DMS 273 (cell line): ENCODE measurements around the gene TNMD.
A peak's percentile ranks its signal among the peaks of the same experiment; 100 is the strongest.

Experiments
- DNase-seq: peaks from one replicate; lab custom pipeline; 2025; ENCODE audit not compliant: unreplicated experiment; lab: John Stamatoyannopoulos, UW

The TNMD gene

DNA sequence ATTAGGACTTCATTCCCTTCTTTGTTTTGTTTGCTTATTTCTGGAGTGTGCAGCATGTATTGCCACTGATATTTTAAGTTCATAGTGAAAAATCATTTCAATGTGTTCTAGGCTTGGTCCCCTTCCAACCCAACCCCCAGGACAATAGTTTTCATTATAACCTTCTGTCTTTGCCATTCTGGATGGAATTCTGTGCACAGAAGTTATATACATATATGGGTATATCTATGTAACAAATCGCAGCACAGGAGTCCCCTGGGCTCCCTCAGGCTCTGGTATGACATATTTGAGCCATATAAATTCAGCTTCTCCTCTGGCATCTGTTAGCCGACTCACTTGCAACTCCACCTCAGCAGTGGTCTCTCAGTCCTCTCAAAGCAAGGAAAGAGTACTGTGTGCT, at the start of gene TNMD:
TSS of gene TNMD (plus strand) at position 326 of the 400 bp plus-strand sequence. CDS start 83 bp downstream, outside the sequence.
- no peak for DNase-seq

DNA sequence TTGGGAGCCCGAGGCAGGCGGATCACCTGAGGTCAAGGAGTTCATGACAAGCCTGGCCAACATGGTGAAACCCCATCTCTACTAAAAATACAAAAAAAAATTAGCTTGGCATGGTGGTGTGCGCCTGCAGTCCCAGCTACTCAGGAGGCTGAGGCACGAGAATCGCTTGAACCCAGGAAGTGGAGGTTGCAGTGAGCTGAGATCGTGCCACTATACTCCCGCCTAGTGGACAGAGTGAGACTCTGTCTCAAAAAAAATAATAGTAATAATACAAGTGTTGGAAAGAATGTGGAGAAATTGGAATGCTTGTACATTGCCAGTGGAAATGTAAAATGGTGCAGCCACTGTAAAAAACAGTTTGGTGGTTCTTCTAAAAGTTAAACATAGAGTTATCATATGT, 19.2 kb upstream of the TNMD start:
- DNase-seq: peak; percentile 11

DNA sequence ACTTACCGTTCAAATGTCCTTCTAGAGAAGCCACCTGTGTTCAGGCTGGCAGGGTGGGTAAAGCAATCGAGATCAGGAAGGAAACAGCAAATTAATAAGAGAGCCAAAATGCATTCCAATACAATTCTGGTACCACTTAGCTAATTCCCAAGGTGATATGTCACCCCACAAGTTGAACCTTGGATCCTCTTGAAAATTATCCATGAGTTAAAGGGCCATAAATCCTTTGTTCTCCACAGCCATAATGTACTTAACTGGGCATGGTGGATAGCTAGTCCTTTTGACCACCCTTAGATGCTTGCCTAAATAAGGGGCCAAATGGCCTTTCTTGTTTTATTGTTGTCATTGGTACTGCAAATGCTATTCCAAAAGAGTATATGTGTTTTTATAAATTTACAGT, 2.0 kb downstream of the TNMD start:
- DNase-seq: no peak

DNA sequence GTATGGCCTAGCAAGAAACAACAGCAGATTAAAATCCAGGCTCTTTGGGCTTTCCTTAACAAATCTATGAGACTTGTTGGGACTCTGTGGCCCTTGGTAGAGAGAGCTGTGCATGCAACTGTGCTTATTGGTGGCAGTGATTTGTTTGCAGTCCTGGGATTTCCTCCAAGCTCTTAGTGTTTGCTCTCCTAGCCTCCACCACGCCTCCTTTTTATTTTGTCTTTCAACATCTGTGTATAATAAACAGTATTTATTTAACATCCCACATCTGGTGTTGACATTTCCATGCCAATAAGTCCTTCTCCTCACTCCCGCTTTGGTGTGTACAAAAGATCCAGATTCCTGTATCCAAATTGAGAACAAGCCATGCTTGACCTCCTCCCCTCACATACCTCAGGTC, 3.1 kb downstream of the TNMD start:
- no peak for DNase-seq

DNA sequence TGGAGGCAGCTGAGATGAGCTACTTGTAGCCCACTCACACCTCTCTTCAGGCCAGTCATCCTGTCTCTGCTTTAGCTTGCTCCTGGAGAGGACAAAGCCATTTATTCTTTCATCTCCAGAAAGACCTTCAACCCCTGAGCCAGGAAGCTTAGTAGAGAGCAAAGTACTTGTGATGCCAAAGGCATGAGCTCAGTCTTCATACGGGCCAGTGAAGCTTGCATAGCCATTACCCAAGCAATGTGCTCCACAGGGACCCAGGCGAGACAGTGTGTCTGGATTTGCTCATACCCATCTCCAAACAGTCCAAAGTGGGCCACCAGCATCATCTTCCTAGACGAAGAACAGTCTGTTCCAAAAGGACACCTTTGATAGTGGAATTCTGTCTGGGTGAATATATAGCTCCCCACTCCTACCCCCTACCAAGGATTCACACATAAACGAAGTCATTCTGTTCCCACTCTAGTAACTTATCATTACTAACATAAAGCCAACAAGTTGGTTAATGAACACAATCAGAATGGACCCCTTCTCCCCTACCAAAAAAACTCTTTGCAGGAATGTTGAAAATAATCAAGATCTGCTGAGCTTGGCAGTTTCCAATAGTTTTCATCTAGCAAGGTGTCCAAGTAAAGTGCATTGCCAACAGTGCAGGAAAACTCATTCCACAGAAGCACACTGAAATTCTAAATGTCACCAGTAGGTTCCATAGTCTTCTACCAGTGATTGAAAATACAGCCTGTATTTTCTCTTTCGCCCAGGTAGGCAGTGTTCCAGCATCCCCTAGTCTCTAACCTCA, 6.7 kb downstream of the TNMD start:
- DNase-seq: no peak

DNA sequence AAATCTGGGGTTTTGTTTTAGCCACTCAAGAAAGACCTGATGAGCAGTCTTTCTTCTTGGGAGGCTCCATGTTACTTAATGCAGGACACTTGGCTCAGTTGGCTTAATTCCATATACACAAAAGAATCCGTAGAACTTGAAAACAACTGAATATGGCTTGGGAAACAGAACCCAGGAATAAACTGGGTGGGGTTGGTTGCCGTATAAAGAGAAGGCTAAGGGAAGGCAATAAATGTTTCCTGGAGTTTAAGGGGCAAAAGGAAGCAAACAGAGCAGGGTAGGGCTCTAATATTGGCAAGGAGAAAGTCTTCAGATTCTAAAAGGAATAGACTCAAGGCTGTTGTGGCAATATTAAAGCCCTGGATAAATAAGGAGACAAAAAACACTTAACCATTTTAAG, 8.4 kb downstream of the TNMD start:
- no peak for DNase-seq

DNA sequence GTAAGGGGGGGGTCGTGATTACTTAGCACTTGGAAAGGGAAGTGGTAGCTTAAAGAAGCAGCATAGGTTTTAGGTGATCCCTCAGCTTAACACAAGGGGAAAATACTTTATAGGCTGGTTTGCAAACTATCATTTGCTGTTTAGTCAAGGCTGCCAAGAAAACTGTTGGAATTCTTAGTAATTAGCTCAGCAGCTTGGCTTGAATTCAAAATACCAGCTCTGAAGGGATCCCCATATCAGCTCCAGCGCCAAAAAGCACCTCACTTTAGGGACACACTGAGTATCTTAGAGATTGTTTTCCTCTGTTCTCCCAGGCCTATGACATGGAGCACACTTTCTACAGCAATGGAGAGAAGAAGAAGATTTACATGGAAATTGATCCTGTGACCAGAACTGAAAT, 8.8 kb downstream of the TNMD start:
- no peak for DNase-seq

DNA sequence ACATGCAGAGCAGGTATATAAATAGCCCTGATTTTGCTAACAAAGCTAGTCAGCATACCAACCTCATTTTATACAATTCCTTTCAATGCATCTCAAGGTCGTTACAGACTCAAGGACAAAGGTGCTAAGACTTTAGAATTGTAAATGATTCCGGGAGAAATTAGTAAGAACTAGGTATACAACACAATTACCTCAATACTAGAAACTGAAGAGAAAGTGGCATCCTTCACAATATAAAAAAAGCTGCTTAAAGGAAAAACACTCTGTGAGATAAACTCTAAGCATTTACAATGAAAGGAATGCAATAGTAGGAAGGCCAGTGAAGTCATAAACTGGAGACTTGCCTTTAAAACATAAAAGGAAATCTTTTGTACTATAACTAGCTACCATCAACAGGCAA, 11.9 kb downstream of the TNMD start:
- DNase-seq: no peak

DNA sequence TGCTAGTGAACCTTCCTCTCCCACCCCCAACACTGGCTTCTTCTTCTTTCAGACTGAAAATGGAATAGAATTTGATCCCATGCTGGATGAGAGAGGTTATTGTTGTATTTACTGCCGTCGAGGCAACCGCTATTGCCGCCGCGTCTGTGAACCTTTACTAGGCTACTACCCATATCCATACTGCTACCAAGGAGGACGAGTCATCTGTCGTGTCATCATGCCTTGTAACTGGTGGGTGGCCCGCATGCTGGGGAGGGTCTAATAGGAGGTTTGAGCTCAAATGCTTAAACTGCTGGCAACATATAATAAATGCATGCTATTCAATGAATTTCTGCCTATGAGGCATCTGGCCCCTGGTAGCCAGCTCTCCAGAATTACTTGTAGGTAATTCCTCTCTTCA, 14.7 kb downstream of the TNMD start:
- DNase-seq: no peak

DNA sequence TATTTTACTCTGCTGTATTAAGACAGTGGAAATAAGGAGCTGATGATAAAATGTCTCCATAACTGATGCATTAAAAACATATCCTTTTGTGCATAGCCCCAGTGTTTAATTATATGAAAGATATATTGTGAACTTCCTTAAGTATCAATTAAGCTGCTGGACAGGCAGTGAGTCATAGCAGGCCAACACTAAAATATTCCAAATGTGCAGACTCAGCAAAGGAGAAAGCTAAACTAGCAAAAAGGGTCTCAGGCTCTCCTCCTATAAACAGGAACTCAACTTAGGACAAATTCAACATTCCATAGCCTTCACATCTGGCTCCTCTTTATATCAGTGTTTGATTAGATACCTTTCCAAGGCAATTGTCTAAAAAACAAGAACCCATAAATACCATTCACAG, 15.6 kb downstream of the TNMD start:
- no peak for DNase-seq

DNA sequence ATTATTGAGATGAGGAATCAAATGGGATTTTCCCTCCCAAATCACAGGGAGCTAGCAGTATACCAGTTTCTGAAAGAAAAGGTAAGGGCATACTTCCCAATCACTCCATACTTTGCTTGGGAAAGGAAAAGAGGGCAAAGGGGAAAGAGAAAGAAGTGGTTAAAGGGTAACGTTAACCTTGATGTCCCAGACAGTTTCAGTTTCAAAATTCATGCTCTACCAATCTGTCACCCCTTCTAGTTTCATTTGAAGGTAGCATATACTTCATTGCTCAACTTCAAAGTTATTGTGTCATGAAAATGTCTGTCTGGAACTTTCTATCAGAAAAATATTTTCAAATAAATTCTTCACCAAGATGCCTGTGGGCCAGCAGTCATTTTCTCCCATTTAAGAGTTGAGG, 16.0 kb downstream of the TNMD start:
- no peak for DNase-seq

DNA sequence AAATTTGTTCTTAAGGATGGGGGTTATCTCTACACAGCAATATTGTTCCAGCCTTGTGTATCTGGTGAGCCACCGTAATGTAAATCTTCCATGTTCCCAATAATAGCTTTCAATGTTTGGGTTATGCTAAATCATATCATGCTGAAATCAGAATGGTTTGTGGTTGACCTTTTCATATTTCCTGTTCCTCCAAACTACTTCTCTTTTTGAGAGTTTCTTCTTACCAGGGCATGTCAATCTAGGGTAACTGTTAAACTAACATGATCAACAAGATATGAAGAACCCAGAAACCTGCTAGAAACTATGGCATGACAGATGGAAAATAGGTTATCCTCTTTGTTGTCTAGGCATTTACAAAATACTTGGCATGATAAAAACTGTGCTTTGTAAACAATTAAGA, 22.0 kb downstream of the TNMD start:
- DNase-seq: no peak

DNA sequence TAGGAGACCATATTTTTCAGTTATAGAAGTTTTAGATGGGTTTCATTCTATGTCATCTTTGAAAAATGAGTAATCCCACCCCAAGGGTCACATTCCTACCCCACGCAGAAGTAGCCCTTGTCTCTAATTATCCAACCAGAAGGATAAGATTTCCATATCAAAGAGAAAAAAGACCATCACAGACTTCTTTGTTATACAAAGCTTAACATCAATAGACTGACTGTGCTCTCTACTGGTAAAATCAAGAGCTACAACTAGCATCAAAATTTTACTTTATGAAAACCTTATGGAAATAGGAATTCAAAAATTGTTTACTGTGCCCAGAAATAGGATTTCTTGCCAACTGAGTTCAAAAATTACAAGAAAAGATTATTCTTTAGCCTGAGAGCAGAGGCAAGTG, 24.9 kb downstream of the TNMD start:
- DNase-seq: no peak

DNA sequence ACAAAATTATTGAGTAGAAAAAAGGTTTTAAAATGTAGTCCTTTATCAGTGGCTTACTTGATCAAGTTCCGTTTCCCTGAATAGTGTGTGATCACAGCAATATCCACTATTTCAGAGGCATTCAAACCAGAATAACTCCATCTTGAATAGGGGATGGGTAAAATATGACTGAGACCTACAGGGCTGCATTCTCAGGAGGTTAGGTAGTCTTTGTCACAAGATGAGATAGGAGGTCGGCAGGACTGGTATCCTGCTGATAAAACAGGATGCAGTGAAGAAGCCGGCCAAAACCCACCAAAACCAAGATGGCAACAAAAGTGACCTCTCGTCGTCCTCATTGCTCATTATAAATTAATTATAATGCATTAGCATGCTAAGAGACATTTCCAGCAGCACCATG, 27.2 kb downstream of the TNMD start:
- DNase-seq: no peak

DNA sequence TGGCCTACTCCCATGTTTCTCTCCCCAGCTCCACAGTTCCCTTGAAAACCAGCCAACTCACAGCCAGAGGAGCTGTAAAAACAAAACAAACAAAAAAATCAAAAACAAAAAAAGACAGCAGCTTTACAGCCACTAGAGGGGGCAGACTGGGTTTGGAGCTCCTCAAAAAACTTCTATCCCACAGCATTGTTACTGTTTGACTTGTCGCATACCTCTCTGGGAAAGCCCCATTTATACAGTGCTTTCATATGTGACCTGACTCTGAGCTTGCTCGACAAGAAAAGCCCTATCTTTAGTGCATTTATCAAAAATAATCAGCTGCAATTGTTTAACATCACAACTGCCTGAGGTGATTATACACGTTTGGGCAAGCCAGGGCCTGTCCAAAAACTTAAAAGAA, 30.3 kb downstream of the TNMD start:
- DNase-seq: peak; percentile 73

DNA sequence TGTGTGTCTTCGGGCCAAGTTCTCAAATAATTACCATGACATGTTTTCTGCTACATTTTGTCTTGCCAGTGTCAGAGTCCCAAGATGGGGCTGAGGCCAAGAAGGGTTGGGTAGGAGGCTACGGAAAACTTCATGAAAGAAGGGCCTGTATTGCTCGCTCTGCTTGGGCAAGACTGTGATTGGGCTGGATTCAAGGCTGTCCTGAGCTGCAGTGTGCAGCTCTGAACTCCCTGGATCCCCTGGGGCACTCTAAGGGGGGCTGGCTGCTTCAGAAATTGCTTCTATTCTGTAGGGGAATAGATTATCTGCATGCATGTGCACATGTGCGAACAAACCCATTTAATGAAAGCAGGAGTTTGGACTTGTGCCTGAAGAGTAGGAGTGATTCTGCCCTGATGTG, 38.3 kb downstream of the TNMD start:
- no peak for DNase-seq

DNA sequence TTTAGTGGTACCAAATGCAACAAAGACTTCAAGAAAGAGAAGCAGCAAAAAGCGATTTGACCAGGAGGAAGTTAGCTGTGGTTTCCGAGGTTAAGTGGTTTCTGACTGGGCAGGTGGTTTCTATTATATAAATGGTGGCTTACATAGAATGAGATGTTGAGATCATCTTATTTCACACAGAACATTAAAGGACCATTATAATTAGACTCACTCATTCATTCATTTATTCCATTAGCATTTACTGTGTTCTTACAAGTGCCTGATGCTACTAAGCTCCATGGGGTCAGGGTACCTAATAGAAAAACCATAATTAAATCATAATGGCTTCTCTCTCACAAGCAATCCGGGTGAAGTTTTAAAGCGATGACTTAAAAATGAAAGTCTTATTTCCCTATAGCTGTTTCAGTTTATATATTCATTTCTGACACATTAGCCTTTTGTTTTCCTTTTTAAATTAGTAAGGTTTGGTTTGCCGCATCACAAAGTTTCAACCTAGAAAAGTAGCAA, 41.3 kb downstream of the TNMD start:
- DNase-seq: no peak

DNA sequence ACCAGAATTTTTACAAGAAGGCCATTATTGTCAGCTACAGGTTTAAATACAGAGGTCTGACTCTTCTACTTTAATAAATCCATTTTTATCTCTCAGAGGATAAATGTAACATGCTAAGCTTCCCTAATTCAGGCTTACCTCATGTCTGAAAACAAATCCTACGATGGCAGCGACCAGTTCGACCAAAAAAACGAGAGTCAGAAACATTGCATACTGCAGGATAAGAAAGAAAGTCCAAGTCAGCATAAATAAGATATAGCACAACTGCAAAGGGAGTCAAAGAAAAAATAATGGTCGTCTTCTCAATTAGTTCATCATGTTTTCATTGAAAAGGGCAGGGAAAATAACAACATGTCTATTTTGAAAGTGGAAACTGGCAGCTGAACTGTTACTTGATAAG, 50.3 kb downstream of the TNMD start:
- DNase-seq: no peak

DNA sequence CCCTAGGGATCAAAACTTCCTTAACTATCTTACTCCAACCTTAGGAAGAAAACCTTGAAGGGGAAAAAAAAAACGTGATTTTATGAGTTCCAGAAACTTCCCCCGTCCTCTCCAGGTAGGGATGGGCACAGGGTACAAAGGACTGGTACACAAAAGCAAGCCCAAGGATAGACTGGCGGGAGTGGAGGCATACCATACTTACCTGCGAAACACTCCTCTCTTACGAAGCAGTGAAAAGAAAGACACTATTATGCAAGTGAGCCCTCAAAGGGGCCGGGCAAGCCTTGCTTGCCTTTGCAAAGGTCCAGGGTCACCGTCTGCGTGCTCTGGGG, 51.2 kb downstream of the TNMD start:
- DNase-seq: no peak

DNA sequence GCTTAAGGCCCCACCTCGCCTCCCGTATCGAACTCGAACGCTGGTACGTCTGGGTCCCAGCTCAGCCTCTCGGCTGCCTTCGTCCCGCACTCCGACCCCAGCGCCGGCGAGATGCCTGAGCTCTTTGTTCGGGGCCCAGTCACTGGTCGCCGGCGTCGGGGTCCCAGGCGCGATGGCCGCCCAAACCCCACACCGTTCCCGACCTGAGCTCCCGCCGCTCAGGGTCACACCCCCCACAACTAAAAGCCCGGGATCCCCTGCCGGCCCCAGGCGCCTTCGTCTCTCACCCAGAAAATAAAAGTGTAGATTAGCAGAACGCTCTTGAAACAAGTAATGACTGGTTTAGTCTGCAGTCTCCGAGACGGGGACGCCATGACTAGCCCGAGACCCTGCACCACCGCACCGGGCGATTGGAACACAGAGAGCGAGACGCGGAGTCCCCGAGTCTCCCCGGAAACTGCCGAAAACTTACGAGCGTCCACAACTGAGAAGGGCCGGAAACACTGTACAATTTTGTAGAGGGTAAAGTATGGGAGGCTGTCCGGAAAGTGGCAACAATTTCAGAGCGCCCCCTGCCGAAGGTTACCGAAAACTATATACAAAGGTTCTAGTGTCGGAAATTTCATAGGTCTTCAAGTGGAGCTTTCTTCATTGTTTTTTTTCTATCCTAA, 51.7 kb downstream of the TNMD start, which contains the start of gene TSPAN6:
TSS of gene TSPAN6 (minus strand) at position 486 of the 671 bp plus-strand sequence. CDS start at position 374, 112 bp downstream.
- peak; percentile 95 for DNase-seq

DNA sequence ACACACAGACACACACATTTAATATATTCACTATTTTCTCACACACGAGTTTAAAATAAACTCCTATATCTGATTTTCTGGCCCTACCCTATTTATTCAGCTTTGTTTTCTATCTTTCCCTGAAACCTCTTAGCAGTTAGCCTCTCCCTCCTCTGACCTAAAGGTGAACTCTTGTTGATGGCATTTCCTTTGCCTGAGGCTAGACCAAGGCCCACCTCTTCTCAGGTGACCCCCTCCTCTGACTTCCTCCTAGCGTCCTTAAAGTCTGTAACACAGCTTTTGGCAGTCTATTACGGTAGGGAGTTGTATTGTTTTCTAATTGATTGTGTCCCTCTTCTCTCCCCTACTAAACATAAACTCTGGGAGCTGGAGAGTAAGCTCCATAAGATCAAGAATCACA, 57.6 kb downstream of the TNMD start:
- DNase-seq: no peak

DNA sequence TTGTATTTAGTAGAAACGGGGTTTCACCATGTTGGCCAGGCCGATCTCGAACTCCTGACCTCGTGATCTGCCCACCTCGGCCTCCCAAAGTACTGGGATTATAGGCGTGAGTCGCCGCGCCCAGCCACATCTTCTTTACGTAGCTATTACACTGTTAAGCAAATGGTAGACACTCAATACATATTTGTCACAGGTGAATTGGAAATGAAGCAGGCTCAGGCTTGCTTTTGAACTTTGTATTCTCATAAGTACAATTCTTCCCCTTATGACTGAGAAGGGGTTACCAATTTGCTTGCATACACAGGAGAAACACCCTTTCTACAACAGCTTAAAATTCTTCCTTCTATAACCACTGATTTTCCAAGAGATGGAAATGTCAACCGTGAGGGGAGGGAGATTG, 58.5 kb downstream of the TNMD start:
- no peak for DNase-seq
